Left ventricle myocardium inferior (tissue), 1 donor: Measurements from ENCODE around the gene KIAA1671. TPM values are rescaled to one million over a fixed set of nuclear protein-coding genes. Genes with fewer than 3 reads are reported as not detected.
A peak's percentile ranks its signal among the peaks of the same experiment; 100 is the strongest.

ENCODE experiments used
- DNase-seq: peaks from one replicate; pipeline ENCODE4 v3.0.0-alpha.2; 2020
- H3K27ac ChIP-seq: fragments of 200-600 bp; replicated peaks from 2 replicates; pipeline ENCODE4 v1.8.0; 2021
- H3K27me3 ChIP-seq: fragments of 200-600 bp; 2 replicates; pipeline ENCODE4 v1.8.0; 2021; ENCODE audit warnings: low read depth
- H3K36me3 ChIP-seq: fragments of 200-600 bp; 2 replicates; pipeline ENCODE4 v1.8.0; 2021
- H3K4me1 ChIP-seq: fragments of 200-600 bp; 2 replicates; pipeline ENCODE4 v1.8.0; 2021
- H3K4me3 ChIP-seq: fragments of 200-600 bp; 2 replicates; pipeline ENCODE4 v1.8.0; 2021; ENCODE audit warnings: mild to moderate bottlenecking, moderate library complexity
- H3K9me3 ChIP-seq: fragments of 200-600 bp; replicated peaks from 2 replicates; pipeline ENCODE4 v1.8.0; 2021
- intact Hi-C: fragments of 100-400 bp; cut with micrococcal nuclease; formaldehyde crosslinking; loops from one replicate; pipeline ENCODE4 v1.11.0; 2022
- total RNA-seq: library from RNA; stranded (reverse); fragmentation: NEBNext Ultra II Directional; extraction: Animal tissue kit (Norgen Biotek cat#: 25700); gene quantifications from one replicate; pipeline ENCODE4 v1.2.1, GENCODE V29; 2021
- TF ChIP-seq, protein P1 (sequence below): fragments of 200-600 bp; IDR thresholded peaks from 2 replicates; pipeline ENCODE4 v1.8.0; 2021; ENCODE audit warnings: antibody characterized with exemption, mild to moderate bottlenecking, borderline replicate concordance
- donor health status: DM: no; HTN: yes; CAD: no; lungs with severe emphysema.

The KIAA1671 gene
- total RNA-seq, 1 donor from 2014 or later: 12.2 TPM

DNA sequence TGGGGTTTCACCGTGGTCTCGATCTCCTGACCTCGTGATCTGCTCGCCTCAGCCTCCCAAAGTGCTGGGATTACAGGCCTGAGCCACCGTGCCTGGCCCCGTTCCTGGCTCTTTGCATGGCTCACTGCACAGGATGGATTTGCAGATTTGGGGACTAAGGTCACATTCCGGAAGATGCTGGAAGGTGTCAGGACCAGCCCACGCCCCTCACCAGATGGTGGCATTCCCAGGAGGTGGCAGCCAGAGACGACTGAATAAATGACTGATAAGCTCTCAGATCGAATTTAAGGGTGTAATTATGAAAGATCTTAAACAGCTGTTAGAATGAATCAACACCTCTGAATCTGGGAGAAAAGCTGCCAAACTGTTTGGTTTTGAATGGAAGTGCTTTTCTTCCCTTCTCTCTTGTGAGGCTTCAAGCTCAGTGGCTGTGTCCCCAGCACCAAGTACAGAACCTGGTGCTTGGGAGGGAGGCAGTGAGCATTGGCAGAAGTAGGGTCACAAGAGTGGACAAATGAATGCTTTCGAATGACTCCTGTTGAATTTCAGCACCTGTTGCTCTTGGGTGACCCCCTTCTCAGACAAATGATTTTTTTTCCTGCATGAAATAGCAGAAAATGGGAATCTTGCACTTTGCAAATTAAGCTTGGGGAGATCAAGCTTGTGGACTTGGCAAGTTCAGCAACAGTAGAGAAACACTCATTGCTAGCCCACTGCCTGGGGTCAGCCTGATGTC, 69.6 kb downstream of the KIAA1671 start:
- no peaks in the 10 kb centered on the region for H3K36me3 ChIP-seq
- peak; percentile 44 for DNase-seq
- H3K27ac ChIP-seq: peak overlapping the region; percentile 12
- no peaks in the 10 kb centered on the region for H3K9me3 ChIP-seq
- peaks cover 74% of the 10 kb centered on the region for H3K4me1 ChIP-seq
- H3K4me3 ChIP-seq: no peak overlapping the region
- intact Hi-C loops: no loop called here
- no peaks in the 10 kb centered on the region for H3K27me3 ChIP-seq
- TF ChIP-seq, protein P1, sequence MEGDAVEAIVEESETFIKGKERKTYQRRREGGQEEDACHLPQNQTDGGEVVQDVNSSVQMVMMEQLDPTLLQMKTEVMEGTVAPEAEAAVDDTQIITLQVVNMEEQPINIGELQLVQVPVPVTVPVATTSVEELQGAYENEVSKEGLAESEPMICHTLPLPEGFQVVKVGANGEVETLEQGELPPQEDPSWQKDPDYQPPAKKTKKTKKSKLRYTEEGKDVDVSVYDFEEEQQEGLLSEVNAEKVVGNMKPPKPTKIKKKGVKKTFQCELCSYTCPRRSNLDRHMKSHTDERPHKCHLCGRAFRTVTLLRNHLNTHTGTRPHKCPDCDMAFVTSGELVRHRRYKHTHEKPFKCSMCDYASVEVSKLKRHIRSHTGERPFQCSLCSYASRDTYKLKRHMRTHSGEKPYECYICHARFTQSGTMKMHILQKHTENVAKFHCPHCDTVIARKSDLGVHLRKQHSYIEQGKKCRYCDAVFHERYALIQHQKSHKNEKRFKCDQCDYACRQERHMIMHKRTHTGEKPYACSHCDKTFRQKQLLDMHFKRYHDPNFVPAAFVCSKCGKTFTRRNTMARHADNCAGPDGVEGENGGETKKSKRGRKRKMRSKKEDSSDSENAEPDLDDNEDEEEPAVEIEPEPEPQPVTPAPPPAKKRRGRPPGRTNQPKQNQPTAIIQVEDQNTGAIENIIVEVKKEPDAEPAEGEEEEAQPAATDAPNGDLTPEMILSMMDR: no peak

GRCh38 chr22:25023879-25024278, 71.4 kb downstream of the KIAA1671 start:
- intact Hi-C loops: no loop called here
- Histone ChIP-seq H3K27ac (peak overlapping the region; percentile 16), H3K4me3 (no peak overlapping the region), H3K36me3 (no peaks in the 10 kb centered on the region), H3K4me1 (peaks cover 78% of the 10 kb centered on the region), H3K27me3 (no peaks in the 10 kb centered on the region), H3K9me3 (no peaks in the 10 kb centered on the region)
- TF ChIP-seq, protein P1: no peak
- DNase-seq: no peak

DNA sequence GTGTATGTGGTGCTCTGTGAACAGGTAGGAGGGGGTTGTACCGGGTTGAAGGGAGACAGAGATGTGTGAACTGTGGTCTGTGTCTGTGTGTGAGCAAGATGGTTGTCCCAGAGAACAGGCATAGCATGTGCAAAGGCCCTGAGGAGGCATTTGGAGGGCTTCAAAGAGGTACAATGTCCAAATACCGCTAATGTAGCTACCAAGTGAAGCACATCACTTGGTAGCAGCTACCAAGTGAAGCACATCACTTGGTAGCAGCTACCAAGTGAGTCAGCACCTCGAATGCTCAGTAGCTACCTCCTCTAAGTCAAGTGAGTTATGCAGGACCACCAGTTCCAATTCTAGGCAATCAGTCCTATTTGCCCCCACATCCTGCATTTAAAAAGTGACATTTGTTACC, 72.4 kb downstream of the KIAA1671 start:
- intact Hi-C loops: no loop called here
- H3K9me3 ChIP-seq: no peaks in the 10 kb centered on the region
- H3K36me3 ChIP-seq: no peaks in the 10 kb centered on the region
- no peak overlapping the region for H3K4me3 ChIP-seq
- TF ChIP-seq, protein P1: no peak
- peak overlapping the region; percentile 80 for H3K27ac ChIP-seq
- no peak for DNase-seq
- H3K4me1 ChIP-seq: peaks cover 75% of the 10 kb centered on the region
- no peaks in the 10 kb centered on the region for H3K27me3 ChIP-seq

GRCh38 chr22:25025491-25026400, 73.2 kb downstream of the KIAA1671 start:
- H3K27ac ChIP-seq: peak overlapping the region; percentile 80
- H3K27me3 ChIP-seq: no peaks in the 10 kb centered on the region
- intact Hi-C loops: no loop called here
- H3K9me3 ChIP-seq: no peaks in the 10 kb centered on the region
- no peak overlapping the region for H3K4me3 ChIP-seq
- peak; percentile 41 for DNase-seq
- TF ChIP-seq, protein P1: no peak
- H3K4me1 ChIP-seq: peaks cover 74% of the 10 kb centered on the region
- H3K36me3 ChIP-seq: no peaks in the 10 kb centered on the region

DNA sequence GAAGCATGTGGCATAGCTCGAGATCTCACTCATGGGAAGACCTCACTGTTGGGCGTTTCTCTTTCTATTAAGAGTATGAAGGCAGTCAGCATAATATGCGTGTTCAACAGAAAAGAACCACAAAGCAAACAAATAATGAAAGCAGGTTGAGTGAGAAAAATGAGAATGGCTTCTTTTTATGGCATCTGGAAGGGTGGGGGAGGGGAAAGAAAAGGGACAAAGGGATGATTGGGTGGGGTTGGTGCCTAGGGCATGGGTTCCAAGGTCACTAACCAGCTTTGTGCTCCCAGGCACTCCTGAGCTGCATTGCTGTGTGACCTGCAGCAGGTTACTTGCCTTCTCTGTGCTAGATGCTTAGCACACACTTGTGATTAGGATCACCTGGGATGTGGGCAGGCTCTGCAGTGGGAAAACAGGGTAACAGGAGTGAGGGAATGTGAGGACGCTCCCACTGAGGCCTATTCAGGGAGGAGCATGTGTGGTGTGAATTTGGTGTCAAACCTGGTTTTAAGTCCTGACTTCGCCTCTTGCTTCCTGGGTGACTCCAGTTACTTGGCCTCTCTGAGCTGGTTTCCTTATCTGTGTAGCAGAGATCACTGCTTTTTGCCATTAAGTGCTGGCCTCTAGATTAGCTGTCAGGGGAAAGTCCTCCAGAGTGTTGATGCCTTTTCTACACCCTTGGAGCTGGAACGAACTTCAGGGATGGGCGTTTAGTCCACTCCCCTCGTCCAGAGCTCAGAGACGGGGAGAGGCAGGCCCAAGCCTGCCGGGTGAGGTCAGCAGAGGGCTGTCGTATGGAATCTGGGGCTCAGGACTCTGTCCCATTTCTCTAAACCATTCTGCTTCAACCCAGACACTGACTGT, 74.8 kb downstream of the KIAA1671 start:
- Histone ChIP-seq H3K36me3 (no peaks in the 10 kb centered on the region), H3K9me3 (no peaks in the 10 kb centered on the region), H3K27me3 (no peaks in the 10 kb centered on the region), H3K4me1 (peaks cover 65% of the 10 kb centered on the region), H3K4me3 (no peak overlapping the region), H3K27ac (peak overlapping the region; percentile 80)
- TF ChIP-seq, protein P1: no peak
- intact Hi-C loops: no loop called here
- DNase-seq: no peak
